ENCODE measurements around the gene TINAG. TPM values are rescaled to one million over a fixed set of nuclear protein-coding genes. Genes with fewer than 3 reads are reported as not detected.

Gene TINAG
- total and polyA plus RNA-seq, 2 donors (not counting 3 experiments of a cell fraction or from before 2014, with no cell fraction given): not detected

- H3K9me1 ChIP-seq (replicated peaks; ENCODE audit: control insufficient read depth, extremely low read depth, insufficient read depth, low read length): no peaks in the 10 kb centered on the region
- ChIA-PET POLR2A (no interaction called here), CTCF (interaction anchor here (0.6 kb wide), 1 partner anchor 15 kb away, joined by 3 read pairs; no protein-coding TSS in a partner anchor)
- H3K4me2 ChIP-seq (ENCODE audit: insufficient read depth, low read length): no peak overlapping the region
- H2AFZ ChIP-seq (ENCODE audit: low read depth, low read length): no peak overlapping the region
- DNase-seq (ENCODE audit: low read depth, low spot score) (no peak), FAIRE-seq (no peak)
- H3K79me2 ChIP-seq (ENCODE audit: control insufficient read depth, insufficient read depth, low read length): no peaks in the 10 kb centered on the region
- BruUV-seq (replicated peaks): no TSS peak
- no peak overlapping the region for H3K27ac ChIP-seq (ENCODE audit: insufficient read depth, low read depth, low read length)
- no peak overlapping the region for H3K4me3 ChIP-seq (replicated peaks in 1 of 3; ENCODE audit: insufficient read depth in 1 of 3, low read depth in 1 of 3, low read length in 3 of 3)
- no peaks in the 10 kb centered on the region for H3K9me3 ChIP-seq (replicated peaks; ENCODE audit: control insufficient read depth, insufficient read depth, low read length)
- no peaks in the 10 kb centered on the region for H4K20me1 ChIP-seq (replicated peaks; ENCODE audit: control insufficient read depth, extremely low read depth, insufficient read depth, low read length)
- no peaks in the 10 kb centered on the region for H3K4me1 ChIP-seq (ENCODE audit: control insufficient read depth, extremely low read depth, insufficient read depth, low read length)
- H3K27me3 ChIP-seq (ENCODE audit: control insufficient read depth in 2 of 2, insufficient read depth in 2 of 2, low read length in 2 of 2): no peaks in the 10 kb centered on the region
- TF ChIP-seq POLR2A (IDR thresholded peaks at IDR 0.05; ENCODE audit: low read depth, low read length) (no peak), GATA2 (IDR thresholded peaks at IDR 0.05; ENCODE audit: insufficient read depth, insufficient read length, low read depth, low read length) (no peak)
- TF ChIP-seq, protein P1, sequence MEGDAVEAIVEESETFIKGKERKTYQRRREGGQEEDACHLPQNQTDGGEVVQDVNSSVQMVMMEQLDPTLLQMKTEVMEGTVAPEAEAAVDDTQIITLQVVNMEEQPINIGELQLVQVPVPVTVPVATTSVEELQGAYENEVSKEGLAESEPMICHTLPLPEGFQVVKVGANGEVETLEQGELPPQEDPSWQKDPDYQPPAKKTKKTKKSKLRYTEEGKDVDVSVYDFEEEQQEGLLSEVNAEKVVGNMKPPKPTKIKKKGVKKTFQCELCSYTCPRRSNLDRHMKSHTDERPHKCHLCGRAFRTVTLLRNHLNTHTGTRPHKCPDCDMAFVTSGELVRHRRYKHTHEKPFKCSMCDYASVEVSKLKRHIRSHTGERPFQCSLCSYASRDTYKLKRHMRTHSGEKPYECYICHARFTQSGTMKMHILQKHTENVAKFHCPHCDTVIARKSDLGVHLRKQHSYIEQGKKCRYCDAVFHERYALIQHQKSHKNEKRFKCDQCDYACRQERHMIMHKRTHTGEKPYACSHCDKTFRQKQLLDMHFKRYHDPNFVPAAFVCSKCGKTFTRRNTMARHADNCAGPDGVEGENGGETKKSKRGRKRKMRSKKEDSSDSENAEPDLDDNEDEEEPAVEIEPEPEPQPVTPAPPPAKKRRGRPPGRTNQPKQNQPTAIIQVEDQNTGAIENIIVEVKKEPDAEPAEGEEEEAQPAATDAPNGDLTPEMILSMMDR (IDR thresholded peaks at IDR 0.05; ENCODE audit: extremely low read depth in 1 of 2, insufficient read depth in 1 of 2, low read depth in 1 of 2, low read length in 2 of 2): no peak
- intact Hi-C loops (cut with micrococcal nuclease) (no loop called here), dilution Hi-C loops (cut with MboI; ENCODE audit: extremely low pct_ligation_motif_present, low sequenced_read_pairs) (no loop called here)
- no peaks in the 10 kb centered on the region for H3K36me3 ChIP-seq (ENCODE audit: control insufficient read depth in 2 of 2, extremely low read depth in 1 of 2, insufficient read depth in 2 of 2, low read length in 2 of 2)
- H3K9ac ChIP-seq (replicated peaks; ENCODE audit: extremely low read depth, insufficient read depth, low read length): no peak overlapping the region
Observed at GRCh38 chr6:54315656-54316055, 7.4 kb downstream of the TINAG start.

DNA sequence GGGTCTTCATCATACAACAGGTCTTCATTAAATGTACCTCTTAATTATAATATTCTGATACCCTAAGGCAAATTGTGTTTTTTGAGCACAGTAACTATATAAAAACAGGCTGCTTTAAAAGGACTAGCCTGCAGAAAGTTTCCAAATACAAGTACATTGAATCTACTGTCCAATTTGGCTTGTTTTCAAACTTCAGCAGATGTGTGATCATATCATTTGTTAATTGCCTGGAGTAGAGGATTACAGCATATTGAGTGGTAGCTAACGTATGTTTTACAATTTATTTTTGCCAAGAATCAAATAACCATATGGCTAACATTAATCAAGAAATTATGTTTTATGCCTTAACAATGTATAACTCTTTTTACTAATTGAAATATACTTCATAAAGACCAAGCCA, 12.6 kb downstream of the TINAG start:
- intact Hi-C loops (cut with micrococcal nuclease) (no loop called here), dilution Hi-C loops (cut with MboI; ENCODE audit: extremely low pct_ligation_motif_present, low sequenced_read_pairs) (no loop called here)
- POLR2A ChIA-PET: no interaction called here
- Histone ChIP-seq H3K9ac (replicated peaks; ENCODE audit: extremely low read depth, insufficient read depth, low read length) (no peak overlapping the region), H3K27me3 (ENCODE audit: control insufficient read depth in 2 of 2, insufficient read depth in 2 of 2, low read length in 2 of 2) (no peaks in the 10 kb centered on the region), H3K4me1 (ENCODE audit: control insufficient read depth, extremely low read depth, insufficient read depth, low read length) (no peaks in the 10 kb centered on the region), H3K4me2 (ENCODE audit: insufficient read depth, low read length) (no peak overlapping the region), H4K20me1 (replicated peaks; ENCODE audit: control insufficient read depth, extremely low read depth, insufficient read depth, low read length) (no peaks in the 10 kb centered on the region), H3K9me1 (replicated peaks; ENCODE audit: control insufficient read depth, extremely low read depth, insufficient read depth, low read length) (no peaks in the 10 kb centered on the region), H3K79me2 (ENCODE audit: control insufficient read depth, insufficient read depth, low read length) (no peaks in the 10 kb centered on the region), H2AFZ (ENCODE audit: low read depth, low read length) (no peak overlapping the region), H3K4me3 (replicated peaks in 1 of 3; ENCODE audit: insufficient read depth in 1 of 3, low read depth in 1 of 3, low read length in 3 of 3) (no peak overlapping the region), H3K9me3 (replicated peaks; ENCODE audit: control insufficient read depth, insufficient read depth, low read length) (no peaks in the 10 kb centered on the region), H3K36me3 (ENCODE audit: control insufficient read depth in 2 of 2, extremely low read depth in 1 of 2, insufficient read depth in 2 of 2, low read length in 2 of 2) (no peaks in the 10 kb centered on the region), H3K27ac (ENCODE audit: insufficient read depth, low read depth, low read length) (no peak overlapping the region)
- FAIRE-seq: no peak
- BruUV-seq (replicated peaks): no TSS peak
- DNase-seq (ENCODE audit: low read depth, low spot score): no peak
- CTCF ChIA-PET: interaction anchor here (2.0 kb wide), 1 partner anchor 9 kb away, joined by 7 read pairs; no protein-coding TSS in a partner anchor
- TF ChIP-seq POLR2AphosphoS5 (IDR thresholded peaks at IDR 0.05; ENCODE audit: insufficient read depth, low read depth, low read length) (no peak), JUN (IDR thresholded peaks at IDR 0.05; ENCODE audit: borderline replicate concordance, insufficient read depth, insufficient read length, low read depth) (no peak), POLR2A (IDR thresholded peaks at IDR 0.05; ENCODE audit: low read depth, low read length) (no peak), MAX (IDR thresholded peaks at IDR 0.05; ENCODE audit: insufficient read depth, insufficient read length) (no peak), MYC (IDR thresholded peaks at IDR 0.05; ENCODE audit: low read depth, low read length) (no peak)
